GM21367 (cell line): ENCODE measurements around the gene TMEM114.

Source experiments
- ATAC-seq: cut with Tn5 transposase; IDR thresholded peaks from one replicate; pipeline ENCODE4 v1.9.1; 2021; ENCODE audit not compliant: unreplicated experiment

Gene TMEM114

GRCh38 chr16:8589900-8590688 lies at the start of gene TMEM114:
TSS of gene TMEM114 (minus strand) at chr16:8590511. CDS start at chr16:8589838, 673 bp downstream.
- no peak for ATAC-seq

- ATAC-seq = no peak
These were observed 49.4 kb upstream of the TMEM114 start for GRCh38 chr16:8639694-8640093.

GRCh38 chr16:8634991-8635736 lies 44.9 kb upstream of the TMEM114 start:
- no peak for ATAC-seq

- ATAC-seq = no peak
These were observed 42.4 kb upstream of the TMEM114 start for GRCh38 chr16:8632675-8633182.

GRCh38 chr16:8631818-8632465 lies 41.6 kb upstream of the TMEM114 start:
- ATAC-seq = no peak

- no peak for ATAC-seq
These were observed 41.1 kb upstream of the TMEM114 start for GRCh38 chr16:8631373-8631772.

- ATAC-seq = no peak
These were observed 40.1 kb upstream of the TMEM114 start for GRCh38 chr16:8630255-8630953.

- ATAC-seq = no peak
These were observed 38.8 kb upstream of the TMEM114 start for GRCh38 chr16:8628981-8629725.

GRCh38 chr16:8627456-8627855 lies 37.1 kb upstream of the TMEM114 start:
- no peak for ATAC-seq

GRCh38 chr16:8626946-8627345 lies 36.6 kb upstream of the TMEM114 start:
- ATAC-seq = no peak

GRCh38 chr16:8625491-8626087 lies 35.3 kb upstream of the TMEM114 start:
- ATAC-seq = no peak

- ATAC-seq = no peak
These were observed 33.3 kb upstream of the TMEM114 start for GRCh38 chr16:8623634-8624033.

GRCh38 chr16:8622315-8622656 lies 32.0 kb upstream of the TMEM114 start:
- no peak for ATAC-seq

GRCh38 chr16:8621572-8622314 lies 31.4 kb upstream of the TMEM114 start, which contains the start of gene METTL22:
TSS of gene METTL22 (plus strand) at chr16:8621698. CDS start at chr16:8625666, 3,968 bp downstream.
- ATAC-seq = peak; percentile 85

GRCh38 chr16:8621222-8621571 lies 30.9 kb upstream of the TMEM114 start:
- no peak for ATAC-seq

GRCh38 chr16:8620535-8620934 lies 30.2 kb upstream of the TMEM114 start:
- no peak for ATAC-seq

- no peak for ATAC-seq
These were observed 29.5 kb upstream of the TMEM114 start for GRCh38 chr16:8619671-8620370.

GRCh38 chr16:8614435-8615029 lies 24.2 kb upstream of the TMEM114 start:
- ATAC-seq = no peak
